Measurements from ENCODE around the gene KIF4B. TPM values are rescaled to one million over a fixed set of nuclear protein-coding genes. Genes with fewer than 3 reads are reported as not detected.

Gene KIF4B
- polyA plus RNA-seq, 5 donors, result 0.13 to 0.42 (median 0.24) TPM

DNA sequence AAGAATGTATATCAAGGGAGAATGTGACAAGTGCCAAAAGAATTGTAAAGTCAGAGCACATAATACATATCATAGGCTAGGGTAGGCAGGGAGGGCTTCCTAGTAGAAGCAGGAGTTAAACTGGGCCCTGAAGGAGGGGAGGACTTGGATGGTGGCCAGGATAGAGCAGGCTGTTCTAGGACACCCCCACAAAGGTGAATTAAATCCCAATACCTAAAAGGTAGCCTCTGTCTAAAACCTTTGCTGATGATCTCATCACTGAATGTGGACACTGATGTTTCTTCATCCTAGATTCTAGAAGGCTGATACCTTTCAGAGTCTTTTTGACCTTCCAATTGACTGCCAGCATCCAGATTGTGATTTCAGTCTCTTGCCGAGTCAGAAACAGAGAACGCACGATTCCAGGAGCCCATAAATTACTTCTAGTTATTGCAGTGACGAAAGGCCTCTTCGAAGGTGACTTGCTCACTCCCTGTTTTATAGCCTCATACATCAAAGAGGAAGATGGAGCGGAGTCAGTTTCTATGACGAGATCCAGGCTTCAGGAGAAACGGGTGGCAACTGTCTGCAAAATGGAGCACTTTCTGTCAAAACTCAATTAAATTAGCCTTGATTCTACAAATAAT lies 43.2 kb downstream of the KIF4B start:
- DNase-seq, result no peak

DNA sequence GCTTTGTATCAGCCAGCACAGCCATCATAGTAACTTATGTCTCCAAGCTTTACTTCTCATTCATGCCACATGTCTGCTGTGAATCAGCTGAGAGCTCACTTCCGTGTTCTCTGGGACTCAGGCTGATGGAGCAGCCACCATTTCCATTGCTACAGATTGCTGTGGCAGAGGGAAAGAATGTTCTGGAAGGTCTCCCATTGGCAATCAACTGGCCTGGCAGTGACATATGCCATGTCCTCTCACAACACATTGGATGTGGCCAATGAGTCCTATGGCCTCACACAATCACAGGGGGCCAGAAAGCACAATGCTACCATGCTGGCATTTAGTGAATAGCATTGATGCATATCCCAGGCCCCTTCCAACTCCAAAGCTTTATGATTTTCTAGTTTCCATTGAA lies 44.1 kb downstream of the KIF4B start:
- DNase-seq, result no peak

GRCh38 chr5:155064580-155064979 lies 51.0 kb downstream of the KIF4B start:
- no peak for DNase-seq

GRCh38 chr5:155066886-155067595 lies 53.5 kb downstream of the KIF4B start:
- no peak for DNase-seq

Other genes starting within 250 kb of the KIF4B start
- 10 to 100 TPM; 27.9 to 53.8 (median 36.9) TPM for gene FAXDC2, start 163.2 kb upstream of the KIF4B start, polyA plus RNA-seq (ENCODE audit: insufficient read depth in 1 of 5, insufficient read length in 5 of 5, low replicate concordance in 1 of 5)
- gene CNOT8, start 155.1 kb upstream of the KIF4B start, polyA plus RNA-seq (ENCODE audit: insufficient read depth in 1 of 5, insufficient read length in 5 of 5, low replicate concordance in 1 of 5), result 10 to 100 TPM; 74.5 to 97.8 (median 89.9) TPM
- gene GEMIN5, start 75.5 kb upstream of the KIF4B start, polyA plus RNA-seq (ENCODE audit: insufficient read depth in 1 of 5, insufficient read length in 5 of 5, low replicate concordance in 1 of 5), result 10 to 100 TPM; 17.5 to 24.5 (median 21.8) TPM
- 10 to 100 TPM; 40.4 to 50.8 (median 47.3) TPM for gene MRPL22, start 72.7 kb upstream of the KIF4B start, polyA plus RNA-seq (ENCODE audit: insufficient read depth in 1 of 5, insufficient read length in 5 of 5, low replicate concordance in 1 of 5)

All from right lung (tissue), 5 donors.